ENCODE results near the gene ARFRP1.

Gene ARFRP1

DNA sequence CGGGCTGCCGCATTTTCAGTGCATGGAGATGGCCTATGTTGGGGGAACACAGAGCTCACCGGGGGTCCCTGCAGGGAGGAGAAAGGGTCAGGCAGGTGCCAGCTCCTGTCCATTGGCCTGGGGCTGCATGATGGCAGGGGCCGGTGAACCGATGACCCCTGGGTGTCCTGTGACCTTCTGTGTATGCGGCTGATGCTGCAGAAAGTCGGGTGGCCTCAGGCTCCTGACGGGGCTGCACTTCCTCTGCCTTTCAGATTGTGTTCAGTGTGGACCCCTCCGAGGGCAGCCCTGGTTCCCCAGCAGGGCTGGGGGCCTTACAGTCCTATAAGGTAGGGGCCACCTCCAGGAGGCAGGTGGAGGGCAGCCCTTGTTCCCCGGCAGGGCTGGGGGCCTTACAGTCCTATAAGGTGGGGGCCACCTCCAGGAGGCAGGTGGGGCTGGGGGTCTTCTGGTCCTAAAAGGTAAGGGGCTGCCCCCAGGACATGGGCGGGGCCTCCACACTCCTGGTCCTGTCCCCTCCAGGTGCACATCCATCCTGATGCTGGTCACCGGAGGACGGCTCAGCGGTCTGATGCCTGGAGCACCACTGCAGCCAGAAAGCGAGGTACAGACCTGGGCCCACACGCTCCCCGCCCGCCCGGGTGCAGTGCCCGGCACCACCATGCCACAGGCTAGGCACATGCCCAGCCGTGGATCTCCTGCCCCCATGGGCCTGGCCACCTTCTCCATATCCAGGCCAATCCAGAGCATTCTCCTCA, 22.3 kb downstream of the ARFRP1 start:
- Histone ChIP-seq H3K4me3 (ENCODE audit: low read depth in 1 of 5, low read length in 5 of 5) (peak overlapping the region in 2 of 5 donors; percentile 22 to 52), H3K27me3 (ENCODE audit: control insufficient read depth in 5 of 5, insufficient read depth in 4 of 5, low read length in 5 of 5) (no peaks in the 10 kb centered on the region), H3K36me3 (ENCODE audit: control insufficient read depth in 5 of 5, insufficient read depth in 5 of 5, low read length in 5 of 5) (peaks cover 0 to 7% (median 0%) of the 10 kb centered on the region in 5 donors), H3K9me3 (ENCODE audit: control insufficient read depth in 5 of 5, low read length in 5 of 5) (no peaks in the 10 kb centered on the region), H3K4me1 (ENCODE audit: control insufficient read depth in 5 of 5, insufficient read depth in 5 of 5, low read length in 5 of 5) (peaks cover 15 to 68% (median 50%) of the 10 kb centered on the region in 5 donors), H3K27ac (ENCODE audit: low read depth, low read length) (peak overlapping the region; percentile 87), H3K9ac (ENCODE audit: low read length in 5 of 5) (peak overlapping the region in 2 of 5 donors; percentile 59 to 73)

- peak overlapping the region; percentile 62 for H3K27ac ChIP-seq (ENCODE audit: low read depth, low read length)
- H3K4me1 ChIP-seq (ENCODE audit: control insufficient read depth in 5 of 5, insufficient read depth in 5 of 5, low read length in 5 of 5): peaks cover 19 to 46% (median 41%) of the 10 kb centered on the region in 5 donors
- peak overlapping the region in 2 of 5 donors; percentile 6 to 37 for H3K9ac ChIP-seq (ENCODE audit: low read length in 5 of 5)
These were observed 25.2 kb downstream of the ARFRP1 start for GRCh38 chr20:63682384-63683139.

DNA sequence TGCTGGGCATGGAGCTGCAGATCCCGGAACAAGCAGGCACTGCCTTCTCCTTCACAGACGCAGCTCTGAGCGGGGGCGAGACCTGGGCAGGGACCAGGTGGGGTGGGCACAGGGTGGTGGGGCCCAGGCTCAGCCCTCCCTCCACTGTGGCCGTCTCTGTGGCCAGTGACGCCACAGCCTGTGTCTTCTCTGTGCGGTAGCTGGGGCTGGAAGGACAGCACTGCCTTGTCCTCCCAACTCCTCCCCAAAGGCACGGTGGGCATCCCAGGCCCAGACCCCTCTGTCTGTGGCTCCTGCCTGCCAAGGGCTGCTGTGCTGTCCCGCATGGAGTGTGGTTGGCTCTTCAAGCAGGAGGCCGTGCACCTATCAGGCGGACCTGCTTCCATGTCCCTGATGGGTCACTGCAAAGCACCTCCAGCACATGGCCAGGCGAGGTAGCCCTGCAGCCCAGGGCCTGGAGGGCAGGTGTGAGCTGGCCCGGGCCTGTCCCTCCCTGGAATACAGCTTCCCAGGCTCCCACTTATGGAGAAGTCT, 26.1 kb downstream of the ARFRP1 start:
- Histone ChIP-seq H3K4me3 (ENCODE audit: low read depth in 1 of 5, low read length in 5 of 5) (no peak overlapping the region), H3K9me3 (ENCODE audit: control insufficient read depth in 5 of 5, low read length in 5 of 5) (no peaks in the 10 kb centered on the region), H3K36me3 (ENCODE audit: control insufficient read depth in 5 of 5, insufficient read depth in 5 of 5, low read length in 5 of 5) (peaks cover 0 to 39% (median 24%) of the 10 kb centered on the region in 5 donors), H3K27me3 (ENCODE audit: control insufficient read depth in 5 of 5, insufficient read depth in 4 of 5, low read length in 5 of 5) (no peaks in the 10 kb centered on the region), H3K4me1 (ENCODE audit: control insufficient read depth in 5 of 5, insufficient read depth in 5 of 5, low read length in 5 of 5) (peaks cover 13 to 37% (median 33%) of the 10 kb centered on the region in 5 donors), H3K9ac (ENCODE audit: low read length in 5 of 5) (no peak overlapping the region), H3K27ac (ENCODE audit: low read depth, low read length) (peak overlapping the region; percentile 62)

More at GRCh38 chr20:63682384-63683139, 25.2 kb downstream of the ARFRP1 start:
- no peaks in the 10 kb centered on the region for H3K9me3 ChIP-seq (ENCODE audit: control insufficient read depth in 5 of 5, low read length in 5 of 5)
- H3K27me3 ChIP-seq (ENCODE audit: control insufficient read depth in 5 of 5, insufficient read depth in 4 of 5, low read length in 5 of 5): no peaks in the 10 kb centered on the region
- H3K36me3 ChIP-seq (ENCODE audit: control insufficient read depth in 5 of 5, insufficient read depth in 5 of 5, low read length in 5 of 5): peaks cover 0 to 31% (median 19%) of the 10 kb centered on the region in 5 donors
- H3K4me3 ChIP-seq (ENCODE audit: low read depth in 1 of 5, low read length in 5 of 5): peak overlapping the region in 1 of 5 donors; percentile 24

GRCh38 chr20:63680857-63681608, 26.7 kb downstream of the ARFRP1 start:
- Histone ChIP-seq H3K27ac (ENCODE audit: low read depth, low read length) (no peak overlapping the region), H3K4me1 (ENCODE audit: control insufficient read depth in 5 of 5, insufficient read depth in 5 of 5, low read length in 5 of 5) (peaks cover 11 to 31% (median 26%) of the 10 kb centered on the region in 5 donors), H3K36me3 (ENCODE audit: control insufficient read depth in 5 of 5, insufficient read depth in 5 of 5, low read length in 5 of 5) (peaks cover 0 to 44% (median 26%) of the 10 kb centered on the region in 5 donors), H3K9me3 (ENCODE audit: control insufficient read depth in 5 of 5, low read length in 5 of 5) (no peaks in the 10 kb centered on the region), H3K4me3 (ENCODE audit: low read depth in 1 of 5, low read length in 5 of 5) (no peak overlapping the region), H3K27me3 (ENCODE audit: control insufficient read depth in 5 of 5, insufficient read depth in 4 of 5, low read length in 5 of 5) (no peaks in the 10 kb centered on the region), H3K9ac (ENCODE audit: low read length in 5 of 5) (no peak overlapping the region)

GRCh38 chr20:63680427-63680826, 27.3 kb downstream of the ARFRP1 start:
- peaks cover 0 to 50% (median 31%) of the 10 kb centered on the region in 5 donors for H3K36me3 ChIP-seq (ENCODE audit: control insufficient read depth in 5 of 5, insufficient read depth in 5 of 5, low read length in 5 of 5)
- H3K9me3 ChIP-seq (ENCODE audit: control insufficient read depth in 5 of 5, low read length in 5 of 5): no peaks in the 10 kb centered on the region

DNA sequence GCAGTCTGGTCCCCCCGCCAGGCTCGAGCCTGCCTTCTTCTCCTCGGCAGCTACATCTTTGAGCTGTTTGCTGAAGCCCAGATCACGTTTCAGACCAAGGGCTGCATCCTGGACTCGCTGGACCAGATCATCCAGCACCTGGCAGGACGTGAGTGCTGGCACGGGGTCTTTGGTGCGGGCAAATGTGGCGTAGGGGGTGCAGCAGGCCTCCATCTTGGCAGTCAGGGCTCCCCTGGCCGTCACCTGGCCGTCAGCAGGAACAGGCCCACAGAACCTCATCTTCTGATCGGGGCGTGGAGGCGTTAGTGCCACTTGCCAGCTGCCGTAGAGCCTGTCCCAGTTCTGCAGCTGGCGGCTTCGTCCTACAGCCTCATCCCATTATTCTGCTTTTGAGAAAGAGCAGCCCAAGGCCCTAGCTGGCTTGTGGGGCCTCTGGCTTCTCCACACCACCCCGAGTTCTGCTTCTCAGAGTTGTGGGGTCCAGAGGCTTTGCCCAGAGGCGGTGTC, 27.9 kb downstream of the ARFRP1 start:
- H3K36me3 ChIP-seq (ENCODE audit: control insufficient read depth in 5 of 5, insufficient read depth in 5 of 5, low read length in 5 of 5): peaks cover 0 to 56% (median 35%) of the 10 kb centered on the region in 5 donors
- H3K27me3 ChIP-seq (ENCODE audit: control insufficient read depth in 5 of 5, insufficient read depth in 4 of 5, low read length in 5 of 5): no peaks in the 10 kb centered on the region
- no peak overlapping the region for H3K4me3 ChIP-seq (ENCODE audit: low read depth in 1 of 5, low read length in 5 of 5)
- peaks cover 10 to 22% (median 19%) of the 10 kb centered on the region in 5 donors for H3K4me1 ChIP-seq (ENCODE audit: control insufficient read depth in 5 of 5, insufficient read depth in 5 of 5, low read length in 5 of 5)
- H3K27ac ChIP-seq (ENCODE audit: low read depth, low read length): no peak overlapping the region
- no peaks in the 10 kb centered on the region for H3K9me3 ChIP-seq (ENCODE audit: control insufficient read depth in 5 of 5, low read length in 5 of 5)
- no peak overlapping the region for H3K9ac ChIP-seq (ENCODE audit: low read length in 5 of 5)

More at GRCh38 chr20:63680427-63680826, 27.3 kb downstream of the ARFRP1 start:
- Histone ChIP-seq H3K27me3 (ENCODE audit: control insufficient read depth in 5 of 5, insufficient read depth in 4 of 5, low read length in 5 of 5) (no peaks in the 10 kb centered on the region), H3K4me3 (ENCODE audit: low read depth in 1 of 5, low read length in 5 of 5) (no peak overlapping the region), H3K27ac (ENCODE audit: low read depth, low read length) (no peak overlapping the region), H3K9ac (ENCODE audit: low read length in 5 of 5) (no peak overlapping the region), H3K4me1 (ENCODE audit: control insufficient read depth in 5 of 5, insufficient read depth in 5 of 5, low read length in 5 of 5) (peaks cover 10 to 25% (median 20%) of the 10 kb centered on the region in 5 donors)

DNA sequence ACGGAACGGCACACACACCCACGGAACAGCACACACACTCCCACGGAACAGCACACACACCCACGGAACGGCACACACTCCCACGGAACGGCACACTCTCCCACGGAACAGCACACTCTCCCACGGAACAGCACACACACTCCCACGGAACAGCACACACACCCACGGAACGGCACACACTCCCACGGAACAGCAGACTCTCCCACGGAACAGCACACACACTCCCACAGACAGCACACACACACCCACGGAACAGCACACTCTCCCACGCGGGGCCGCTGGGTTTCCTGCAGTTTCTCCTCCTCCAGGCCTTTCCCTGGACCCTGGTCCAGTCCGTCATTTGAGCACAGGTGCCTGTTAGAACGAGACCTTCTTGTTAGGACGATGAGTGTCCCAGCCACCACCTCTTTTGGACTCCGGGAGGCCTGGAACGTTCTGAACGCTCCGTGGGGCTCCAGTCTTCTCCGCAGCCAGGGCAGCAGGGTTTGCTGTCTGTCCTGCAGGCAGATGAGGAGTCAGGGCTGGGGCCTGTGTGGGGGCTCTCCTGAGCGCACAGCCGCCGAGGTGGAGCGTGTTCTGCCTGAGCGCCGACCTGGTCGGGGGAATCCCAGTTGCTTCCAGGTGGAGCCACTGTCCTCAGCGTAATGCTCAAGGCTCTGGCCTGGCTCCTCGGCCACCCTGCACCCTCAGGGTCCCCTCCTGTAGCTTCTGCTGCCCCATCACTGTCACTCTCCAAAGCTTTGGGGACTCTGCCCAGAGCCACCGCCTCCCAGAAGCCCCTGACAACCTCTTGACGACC, 28.9 kb downstream of the ARFRP1 start:
- Histone ChIP-seq H3K36me3 (ENCODE audit: control insufficient read depth in 5 of 5, insufficient read depth in 5 of 5, low read length in 5 of 5) (peaks cover 0 to 64% (median 43%) of the 10 kb centered on the region in 5 donors), H3K27me3 (ENCODE audit: control insufficient read depth in 5 of 5, insufficient read depth in 4 of 5, low read length in 5 of 5) (no peaks in the 10 kb centered on the region), H3K27ac (ENCODE audit: low read depth, low read length) (no peak overlapping the region), H3K4me1 (ENCODE audit: control insufficient read depth in 5 of 5, insufficient read depth in 5 of 5, low read length in 5 of 5) (peaks cover 10 to 22% (median 19%) of the 10 kb centered on the region in 5 donors), H3K9me3 (ENCODE audit: control insufficient read depth in 5 of 5, low read length in 5 of 5) (no peaks in the 10 kb centered on the region), H3K4me3 (ENCODE audit: low read depth in 1 of 5, low read length in 5 of 5) (no peak overlapping the region), H3K9ac (ENCODE audit: low read length in 5 of 5) (no peak overlapping the region)

DNA sequence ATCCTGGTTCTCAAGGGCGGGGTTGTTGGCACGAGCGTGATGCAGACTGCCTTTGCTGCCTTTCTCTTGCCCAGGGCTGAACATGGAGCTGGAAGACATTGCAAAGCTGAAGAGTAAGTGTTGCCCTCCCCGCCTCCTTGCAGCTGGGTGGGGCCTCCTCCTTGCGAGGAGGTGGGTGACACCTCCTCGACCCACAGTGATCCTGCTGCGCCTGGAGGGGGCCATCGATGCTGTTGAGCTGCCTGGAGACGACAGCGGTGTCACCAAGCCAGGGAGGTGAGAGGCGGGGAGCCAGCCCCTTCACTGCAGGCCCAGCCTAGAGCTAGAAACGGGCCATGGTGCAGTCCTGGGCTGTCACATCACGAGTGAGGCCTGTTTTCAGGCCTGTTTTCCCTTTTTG, 29.7 kb downstream of the ARFRP1 start:
- H3K36me3 ChIP-seq (ENCODE audit: control insufficient read depth in 5 of 5, insufficient read depth in 5 of 5, low read length in 5 of 5): peaks cover 0 to 67% (median 46%) of the 10 kb centered on the region in 5 donors
- H3K9me3 ChIP-seq (ENCODE audit: control insufficient read depth in 5 of 5, low read length in 5 of 5): no peaks in the 10 kb centered on the region
- H3K4me3 ChIP-seq (ENCODE audit: low read depth in 1 of 5, low read length in 5 of 5): no peak overlapping the region
- H3K9ac ChIP-seq (ENCODE audit: low read length in 5 of 5): no peak overlapping the region
- H3K27ac ChIP-seq (ENCODE audit: low read depth, low read length): no peak overlapping the region
- H3K4me1 ChIP-seq (ENCODE audit: control insufficient read depth in 5 of 5, insufficient read depth in 5 of 5, low read length in 5 of 5): peaks cover 9 to 18% (median 15%) of the 10 kb centered on the region in 5 donors
- H3K27me3 ChIP-seq (ENCODE audit: control insufficient read depth in 5 of 5, insufficient read depth in 4 of 5, low read length in 5 of 5): no peaks in the 10 kb centered on the region
